Loucy (cell line): ENCODE data around the gene CR2.

Experiments used
- H2AFZ ChIP-seq: fragments of 200-600 bp; sonication (generic); 2 replicates; pipeline ENCODE4 v1.6.0; 2016; ENCODE audit warnings: antibody characterized with exemption, mild to moderate bottlenecking, low read length, moderate library complexity
- H3F3A ChIP-seq: fragments of 200-600 bp; 2 replicates; pipeline ENCODE4 v1.6.0; 2016; ENCODE audit warnings: antibody characterized with exemption, low read depth, mild to moderate bottlenecking
- H3K27me3 ChIP-seq: fragments of 200-600 bp; sonication (generic); 2 replicates; pipeline ENCODE4 v1.6.1; 2014; ENCODE audit warnings: low read length, mild to moderate bottlenecking; ENCODE audit not compliant: insufficient read depth, poor library complexity, severe bottlenecking
- H3K36me3 ChIP-seq: fragments of 200-600 bp; sonication (generic); 2 replicates; pipeline ENCODE4 v1.6.1; 2016; ENCODE audit warnings: low read length; ENCODE audit not compliant: insufficient read depth
- H3K4me1 ChIP-seq: fragments of 200-600 bp; sonication (generic); 2 replicates; pipeline ENCODE4 v1.5.1; 2014; ENCODE audit warnings: low read length, mild to moderate bottlenecking; ENCODE audit not compliant: insufficient read depth, poor library complexity, severe bottlenecking
- H3K4me2 ChIP-seq: fragments of 200-600 bp; sonication (generic); 2 replicates; pipeline ENCODE4 v1.6.0; 2014; ENCODE audit warnings: antibody characterized with exemption, low read length, low read depth, mild to moderate bottlenecking; ENCODE audit not compliant: poor library complexity, severe bottlenecking
- H3K4me3 ChIP-seq: fragments of 200-600 bp; sonication (generic); 2 replicates; pipeline ENCODE4 v1.5.1; 2014; ENCODE audit warnings: low read length, mild to moderate bottlenecking, mixed read lengths; ENCODE audit not compliant: poor library complexity, severe bottlenecking
- H3K79me2 ChIP-seq: fragments of 200-600 bp; sonication (generic); 2 replicates; pipeline ENCODE4 v1.6.1; 2014; ENCODE audit warnings: low read length; ENCODE audit not compliant: insufficient read depth
- H3K9ac ChIP-seq: fragments of 200-600 bp; sonication (generic); 2 replicates; pipeline ENCODE4 v1.6.0; 2014; ENCODE audit warnings: mild to moderate bottlenecking, low read depth, low read length, moderate library complexity; ENCODE audit not compliant: poor library complexity, severe bottlenecking
- H3K9me2 ChIP-seq: fragments of 200-600 bp; sonication (generic); replicated peaks from 2 replicates; pipeline ENCODE4 v1.6.1; 2016; ENCODE audit warnings: low read depth, low read length, mixed read lengths
- H3K9me3 ChIP-seq: fragments of 200-600 bp; sonication (generic); 2 replicates; pipeline ENCODE4 v1.6.1; 2014; ENCODE audit warnings: mild to moderate bottlenecking, antibody characterized with exemption, low read length, low read depth; ENCODE audit not compliant: insufficient read depth
- H4K20me1 ChIP-seq: fragments of 200-600 bp; sonication (generic); 2 replicates; pipeline ENCODE4 v1.6.0; 2014; ENCODE audit warnings: antibody characterized with exemption, low read length, mild to moderate bottlenecking; ENCODE audit not compliant: insufficient read depth, poor library complexity, severe bottlenecking
- CTCF ChIP-seq: fragments of 200-600 bp; sonication (generic); conservative IDR thresholded peaks from 2 replicates; pipeline ENCODE4 v1.5.1; 2014; ENCODE audit warnings: mild to moderate bottlenecking, antibody characterized with exemption, low read length
- EZH2phosphoT487 ChIP-seq: fragments of 200-600 bp; IDR thresholded peaks from 2 replicates; pipeline ENCODE4 v1.6.1; 2018; ENCODE audit warnings: antibody characterized with exemption, mild to moderate bottlenecking, moderate library complexity, borderline replicate concordance

Gene CR2

GRCh38 chr1:207501071-207501470 lies 46.9 kb downstream of the CR2 start:
- Histone ChIP-seq H3K27me3 (peaks cover 26% of the 10 kb centered on the region), H3K79me2 (no peaks in the 10 kb centered on the region), H3K9ac (no peak overlapping the region), H3K4me2 (no peak overlapping the region), H3K36me3 (no peaks in the 10 kb centered on the region), H3F3A (no peaks in the 10 kb centered on the region), H3K9me3 (no peaks in the 10 kb centered on the region), H2AFZ (no peak overlapping the region), H3K9me2 (no peaks in the 10 kb centered on the region), H3K4me1 (no peaks in the 10 kb centered on the region), H3K4me3 (no peak overlapping the region), H4K20me1 (no peaks in the 10 kb centered on the region)
- TF ChIP-seq CTCF (no peak), EZH2phosphoT487 (no peak)

GRCh38 chr1:207502726-207503125 lies 48.6 kb downstream of the CR2 start:
- Histone ChIP-seq H2AFZ (no peak overlapping the region), H3K9ac (no peak overlapping the region)

GRCh38 chr1:207503950-207504349 lies 49.8 kb downstream of the CR2 start:
- Histone ChIP-seq H3F3A (no peaks in the 10 kb centered on the region), H3K79me2 (no peaks in the 10 kb centered on the region), H4K20me1 (no peaks in the 10 kb centered on the region), H3K9me3 (no peaks in the 10 kb centered on the region), H3K9me2 (no peaks in the 10 kb centered on the region), H3K27me3 (peaks cover 4% of the 10 kb centered on the region), H3K4me1 (no peaks in the 10 kb centered on the region), H3K4me3 (no peak overlapping the region), H3K4me2 (no peak overlapping the region), H3K36me3 (no peaks in the 10 kb centered on the region), H3K9ac (no peak overlapping the region), H2AFZ (no peak overlapping the region)
- TF ChIP-seq EZH2phosphoT487 (no peak), CTCF (no peak)

More at GRCh38 chr1:207502726-207503125, 48.6 kb downstream of the CR2 start:
- no peaks in the 10 kb centered on the region for H3F3A ChIP-seq
- no peaks in the 10 kb centered on the region for H3K4me1 ChIP-seq
- no peaks in the 10 kb centered on the region for H3K36me3 ChIP-seq
- TF ChIP-seq CTCF (no peak), EZH2phosphoT487 (no peak)
- H3K4me3 ChIP-seq, result no peak overlapping the region
- no peaks in the 10 kb centered on the region for H3K9me3 ChIP-seq
- H3K27me3 ChIP-seq, result peaks cover 9% of the 10 kb centered on the region
- H4K20me1 ChIP-seq, result no peaks in the 10 kb centered on the region
- no peak overlapping the region for H3K4me2 ChIP-seq
- H3K9me2 ChIP-seq, result no peaks in the 10 kb centered on the region
- no peaks in the 10 kb centered on the region for H3K79me2 ChIP-seq
